HEK293 (cell line): ENCODE results near the gene TRIM62.

Source experiments
- CTCF ChIA-PET: fragments of 350-600 bp; formaldehyde crosslinking; extraction: SDS; loops from one replicate; lab custom pipeline; 2021; ENCODE audit warnings: antibody characterized with exemption; lab: Yijun Ruan, JAX
- POLR2A ChIA-PET: fragments of 300-600 bp; formaldehyde crosslinking; extraction: SDS; loops from one replicate; lab custom pipeline; 2020; ENCODE audit warnings: antibody characterized with exemption, inconsistent platforms; lab: Yijun Ruan, JAX
- H3K27ac ChIP-seq: fragments of 200-500 bp; sonication (Bioruptor generic); 2 replicates; pipeline ENCODE4 v1.5.1; 2014; ENCODE audit warnings: low read depth, low read length, control low read depth, inconsistent platforms; ENCODE audit errors: extremely low read depth
- H3K36me3 ChIP-seq, 2 experiments: fragments of 200-500 bp in 1 of 2; sonication (Bioruptor generic) in 1 of 2; 1 replicate in 1 of 2; 2 replicates in 1 of 2; pipeline ENCODE4 v1.5.1; 2014 to 2017; ENCODE audit warnings: inconsistent platforms in 2 of 2, low read length in 2 of 2; ENCODE audit not compliant: control insufficient read depth in 2 of 2, insufficient read depth in 1 of 2
- H3K4me1 ChIP-seq: fragments of 200-500 bp; sonication (Bioruptor generic); 2 replicates; pipeline ENCODE4 v1.5.1; 2014; ENCODE audit warnings: mild to moderate bottlenecking, low read length, inconsistent platforms; ENCODE audit not compliant: control insufficient read depth, insufficient read depth
- H3K4me3 ChIP-seq: 2 replicates; pipeline ENCODE4 v1.5.1; 2011; ENCODE audit warnings: low read depth, mild to moderate bottlenecking, control low read depth, low read length, moderate library complexity
- H3K9me3 ChIP-seq: fragments of 200-500 bp; sonication (Bioruptor generic); 2 replicates; pipeline ENCODE4 v1.5.1; 2014; ENCODE audit warnings: low read depth, low read length, inconsistent platforms; ENCODE audit not compliant: control insufficient read depth, insufficient read depth
- GLI4 ChIP-seq: fragments of 450-650 bp; formaldehyde crosslinking; IDR thresholded peaks from 2 replicates; pipeline ENCODE4 v1.5.1; 2016; ENCODE audit warnings: missing biosample characterization, missing genetic modification characterization
- HOXD13 ChIP-seq: sonication (generic); formaldehyde crosslinking; IDR thresholded peaks from 2 replicates; pipeline ENCODE4 v1.8.0; 2022; ENCODE audit warnings: missing genetic modification reagents, borderline replicate concordance
- KLF7 ChIP-seq: fragments of 450-650 bp; formaldehyde crosslinking; IDR thresholded peaks from 2 replicates; pipeline ENCODE4 v1.5.1; 2016; ENCODE audit warnings: missing biosample characterization, missing genetic modification characterization, borderline replicate concordance
- MZF1 ChIP-seq: fragments of 450-650 bp; formaldehyde crosslinking; IDR thresholded peaks from 2 replicates; pipeline ENCODE4 v1.5.1; 2017; ENCODE audit warnings: missing biosample characterization, missing genetic modification characterization, borderline replicate concordance
- SCRT2 ChIP-seq: fragments of 450-650 bp; formaldehyde crosslinking; IDR thresholded peaks from 2 replicates; pipeline ENCODE4 v1.5.1; 2016; ENCODE audit warnings: missing biosample characterization, missing genetic modification characterization
- ZBTB21 ChIP-seq: fragments of 450-650 bp; formaldehyde crosslinking; IDR thresholded peaks from 2 replicates; pipeline ENCODE4 v1.5.1; 2017; ENCODE audit warnings: missing biosample characterization, missing genetic modification characterization
- ZNF184 ChIP-seq: fragments of 450-650 bp; IDR thresholded peaks from 2 replicates; pipeline ENCODE4 v1.5.1; 2018; ENCODE audit warnings: missing biosample characterization, mild to moderate bottlenecking, missing genetic modification characterization
- ZNF23 ChIP-seq: fragments of 450-650 bp; formaldehyde crosslinking; IDR thresholded peaks from 2 replicates; pipeline ENCODE4 v1.5.1; 2016; ENCODE audit warnings: missing biosample characterization, missing genetic modification characterization, borderline replicate concordance
- ZNF292 ChIP-seq: fragments of 450-650 bp; formaldehyde crosslinking; IDR thresholded peaks from 2 replicates; pipeline ENCODE4 v1.5.1; 2016; ENCODE audit warnings: low read depth, missing biosample characterization, missing genetic modification characterization, borderline replicate concordance
- ZNF335 ChIP-seq: fragments of 450-650 bp; formaldehyde crosslinking; conservative IDR thresholded peaks from 2 replicates; pipeline ENCODE4 v1.5.1; 2016; ENCODE audit warnings: missing biosample characterization, missing genetic modification characterization
- ZNF394 ChIP-seq: fragments of 450-650 bp; formaldehyde crosslinking; IDR thresholded peaks from 2 replicates; pipeline ENCODE4 v1.5.1; 2016; ENCODE audit warnings: missing biosample characterization, missing genetic modification characterization, mild to moderate bottlenecking, moderate library complexity, borderline replicate concordance
- ZNF423 ChIP-seq: fragments of 450-650 bp; formaldehyde crosslinking; IDR thresholded peaks from 2 replicates; pipeline ENCODE4 v1.5.1; 2016; ENCODE audit warnings: missing biosample characterization, missing genetic modification characterization
- ZNF510 ChIP-seq: fragments of 450-650 bp; formaldehyde crosslinking; IDR thresholded peaks from 2 replicates; pipeline ENCODE4 v1.5.1; 2018; ENCODE audit warnings: mild to moderate bottlenecking, missing genetic modification characterization, missing biosample characterization; ENCODE audit not compliant: insufficient replicate concordance
- ZNF513 ChIP-seq: fragments of 450-650 bp; IDR thresholded peaks from 2 replicates; pipeline ENCODE4 v1.5.1; 2018; ENCODE audit warnings: missing biosample characterization, missing genetic modification characterization
- ZNF518A ChIP-seq: fragments of 450-650 bp; formaldehyde crosslinking; conservative IDR thresholded peaks from 2 replicates; pipeline ENCODE4 v1.5.1; 2016; ENCODE audit warnings: low read depth, missing biosample characterization, missing genetic modification characterization
- ZNF626 ChIP-seq: fragments of 450-650 bp; sonication (Bioruptor Pico); formaldehyde crosslinking; IDR thresholded peaks from 2 replicates; pipeline ENCODE4 v1.5.1; 2018; ENCODE audit warnings: missing biosample characterization, missing genetic modification characterization, inconsistent platforms
- ZNF747 ChIP-seq: fragments of 450-650 bp; formaldehyde crosslinking; IDR thresholded peaks from 2 replicates; pipeline ENCODE4 v1.5.1; 2016; ENCODE audit warnings: missing biosample characterization, missing genetic modification characterization
- ZNF768 ChIP-seq: fragments of 450-650 bp; formaldehyde crosslinking; IDR thresholded peaks from 2 replicates; pipeline ENCODE4 v1.5.1; 2018; ENCODE audit warnings: missing biosample characterization, mild to moderate bottlenecking, missing genetic modification characterization
- ZSCAN18 ChIP-seq: fragments of 450-650 bp; formaldehyde crosslinking; IDR thresholded peaks from 2 replicates; pipeline ENCODE4 v1.5.1; 2016; ENCODE audit warnings: missing biosample characterization, missing genetic modification characterization
- ZXDB ChIP-seq: fragments of 450-650 bp; formaldehyde crosslinking; IDR thresholded peaks from 2 replicates; pipeline ENCODE4 v1.5.1; 2016; ENCODE audit warnings: missing biosample characterization, missing genetic modification characterization

Gene TRIM62

GRCh38 chr1:33131191-33131590 lies 50.7 kb downstream of the TRIM62 start:
- CTCF ChIA-PET: no interaction called here
- TF ChIP-seq ZNF513 (tag by site-specific recombination) (no peak), ZNF184 (tag by site-specific recombination) (no peak), ZXDB (tag by site-specific recombination) (no peak), SCRT2 (tag by site-specific recombination) (no peak), ZSCAN18 (no peak), ZNF510 (tag by site-specific recombination) (no peak), MZF1 (tag by site-specific recombination) (no peak), ZNF518A (tag by site-specific recombination) (no peak), ZNF747 (tag by site-specific recombination) (no peak), GLI4 (tag by site-specific recombination) (no peak), ZNF768 (tag by site-specific recombination) (no peak), ZNF335 (tag by site-specific recombination) (no peak), HOXD13 (CRISPR knock-in tag) (no peak), ZNF292 (tag by site-specific recombination) (no peak), ZBTB21 (tag by site-specific recombination) (no peak), ZNF626 (tag by site-specific recombination) (no peak), ZNF23 (tag by site-specific recombination) (no peak), ZNF423 (tag by site-specific recombination) (no peak), KLF7 (tag by site-specific recombination) (no peak), ZNF394 (tag by site-specific recombination) (no peak)
- POLR2A ChIA-PET: no interaction called here
- no peaks in the 10 kb centered on the region for H3K9me3 ChIP-seq
- peaks cover 0 to 9% of the 10 kb centered on the region in 2 experiments; a peak in 1 of 3 replicates for H3K36me3 ChIP-seq
- no peak overlapping the region for H3K4me3 ChIP-seq
- no peak overlapping the region for H3K27ac ChIP-seq
- H3K4me1 ChIP-seq: peaks cover 5% of the 10 kb centered on the region
